Spinal cord (tissue), 10 donors: ENCODE results near the gene CRYBG3. TPM values are rescaled to one million over a fixed set of nuclear protein-coding genes. Genes with fewer than 3 reads are reported as not detected.
A peak's percentile ranks its signal among the peaks of the same experiment; 100 is the strongest.

Experiments used
- DNase-seq, 6 donors: peaks; one replicate each; pipeline versions ENCODE4 v3.0.0 to v3.0.0-alpha.2; 2013 to 2015; ENCODE audit warnings: low spot score in 6 of 6, low read depth in 4 of 6
- H3K27ac ChIP-seq: one replicate; pipeline ENCODE4 v1.5.1; 2013; ENCODE audit warnings: low read depth, low read length, control low read depth
- H3K27me3 ChIP-seq: one replicate; pipeline ENCODE4 v1.6.1; 2013; ENCODE audit warnings: low read length; ENCODE audit not compliant: control insufficient read depth, insufficient read depth
- H3K36me3 ChIP-seq: one replicate; pipeline ENCODE4 v1.6.1; 2013; ENCODE audit warnings: low read length; ENCODE audit not compliant: control insufficient read depth, insufficient read depth
- H3K4me1 ChIP-seq: one replicate; pipeline ENCODE4 v1.6.1; 2013; ENCODE audit warnings: low read length; ENCODE audit not compliant: control insufficient read depth, insufficient read depth
- H3K4me3 ChIP-seq: one replicate; pipeline ENCODE4 v1.5.1; 2013; ENCODE audit warnings: low read depth, low read length, control low read depth
- H3K9me3 ChIP-seq: one replicate; pipeline ENCODE4 v1.6.1; 2013; ENCODE audit warnings: low read length; ENCODE audit not compliant: control insufficient read depth, insufficient read depth
- WGBS: methylation state at CpG from one replicate; pipeline ENCODE4 v1.1.5; 2013; ENCODE audit warnings: missing lambda C conversion rate; ENCODE audit not compliant: insufficient coverage; 5-methylcytosine and 5-hydroxymethylcytosine counted together
- polyA plus RNA-seq, 2 donors: library from polyadenylated mRNA; unstranded; fragments of 120-200 nt; gene quantifications; one replicate each; pipeline ENCODE4 v1.2.1, GENCODE V29; 2013; ENCODE audit not compliant: insufficient read length in 2 of 2
- total RNA-seq, 2 donors: library from RNA; depleted of rRNA in 1 of 2; stranded (reverse); fragments of 120-200 nt in 1 of 2; fragments of >200 nt in 1 of 2; gene quantifications; one replicate each; pipeline versions ENCODE4 v1.2.3 to v1.2.4, GENCODE V29; 2013 to 2014
- donor health status: healthy.

The CRYBG3 gene
- total and polyA plus RNA-seq, 4 donors = 7.7 to 30.6 (median 19.6) TPM

- Histone ChIP-seq H3K27me3 (peaks cover 6% of the 10 kb centered on the region), H3K36me3 (no peaks in the 10 kb centered on the region), H3K27ac (no peak overlapping the region), H3K4me3 (no peak overlapping the region), H3K4me1 (peaks cover 13% of the 10 kb centered on the region), H3K9me3 (no peaks in the 10 kb centered on the region)
- DNase-seq = peak in 2 of 6 donors; percentile 27 to 91
- 27% methylated on average over 2 of the region's 3 CpGs for WGBS
Observed at GRCh38 chr3:97817965-97818364, 3.8 kb upstream of the CRYBG3 start.

- Histone ChIP-seq H3K4me1 (peaks cover 13% of the 10 kb centered on the region), H3K9me3 (no peaks in the 10 kb centered on the region), H3K27ac (no peak overlapping the region), H3K4me3 (peak overlapping the region; percentile 78), H3K36me3 (no peaks in the 10 kb centered on the region), H3K27me3 (peaks cover 6% of the 10 kb centered on the region)
- DNase-seq = no peak
- whole genome bisulfite sequencing = 93% methylated on average over 2 of the region's 5 CpGs
Observed at GRCh38 chr3:97820780-97821179, 1.0 kb upstream of the CRYBG3 start.

GRCh38 chr3:97821287-97821773 is 481 bp upstream of the CRYBG3 start:
- H3K4me1 ChIP-seq = peaks cover 13% of the 10 kb centered on the region
- H3K4me3 ChIP-seq = peak overlapping the region; percentile 78
- H3K36me3 ChIP-seq = no peaks in the 10 kb centered on the region
- DNase-seq = peak in 1 of 6 donors; percentile 36
- peaks cover 6% of the 10 kb centered on the region for H3K27me3 ChIP-seq
- H3K27ac ChIP-seq = peak overlapping the region; percentile 83
- H3K9me3 ChIP-seq = no peaks in the 10 kb centered on the region
- under 1% methylated on average over 23 of the region's 23 CpGs for WGBS

- H3K27ac ChIP-seq = peak overlapping the region; percentile 83
- H3K4me3 ChIP-seq = peak overlapping the region; percentile 78
- peak in 5 of 6 donors; percentile 21 to 73 (median 36) for DNase-seq
- WGBS = 0% methylated on average over 34 of the region's 36 CpGs
- no peaks in the 10 kb centered on the region for H3K36me3 ChIP-seq
- no peaks in the 10 kb centered on the region for H3K9me3 ChIP-seq
- peaks cover 6% of the 10 kb centered on the region for H3K27me3 ChIP-seq
- peaks cover 13% of the 10 kb centered on the region for H3K4me1 ChIP-seq
Observed at GRCh38 chr3:97822359-97822775, 556 bp downstream of the CRYBG3 start.

- peaks cover 13% of the 10 kb centered on the region for H3K4me1 ChIP-seq
- peak in 1 of 6 donors; percentile 20 for DNase-seq
- H3K27me3 ChIP-seq = peaks cover 6% of the 10 kb centered on the region
- 38% methylated on average over 9 of the region's 17 CpGs for WGBS
- no peaks in the 10 kb centered on the region for H3K36me3 ChIP-seq
- H3K4me3 ChIP-seq = peak overlapping the region; percentile 78
- H3K27ac ChIP-seq = no peak overlapping the region
- H3K9me3 ChIP-seq = no peaks in the 10 kb centered on the region
Observed at GRCh38 chr3:97823046-97824004, 1.5 kb downstream of the CRYBG3 start.

GRCh38 chr3:97825101-97825500 is 3.3 kb downstream of the CRYBG3 start:
- DNase-seq = no peak
- H3K9me3 ChIP-seq = no peaks in the 10 kb centered on the region
- H3K4me3 ChIP-seq = no peak overlapping the region
- H3K27me3 ChIP-seq = peaks cover 6% of the 10 kb centered on the region
- no peaks in the 10 kb centered on the region for H3K36me3 ChIP-seq
- H3K27ac ChIP-seq = no peak overlapping the region
- H3K4me1 ChIP-seq = peaks cover 13% of the 10 kb centered on the region
- no CpG with 5 or more reads among the region's 1 CpG for WGBS

- Histone ChIP-seq H3K27me3 (no peaks in the 10 kb centered on the region), H3K9me3 (no peaks in the 10 kb centered on the region), H3K4me3 (no peak overlapping the region), H3K36me3 (no peaks in the 10 kb centered on the region), H3K4me1 (no peaks in the 10 kb centered on the region), H3K27ac (no peak overlapping the region)
- no CpG with 5 or more reads among the region's 2 CpGs for WGBS
- peak in 1 of 6 donors; percentile 17 for DNase-seq
Observed at GRCh38 chr3:97827741-97828471, 6.1 kb downstream of the CRYBG3 start.

- no peak overlapping the region for H3K27ac ChIP-seq
- H3K36me3 ChIP-seq = no peaks in the 10 kb centered on the region
- WGBS = no CpG with 5 or more reads among the region's 2 CpGs
- no peaks in the 10 kb centered on the region for H3K9me3 ChIP-seq
- no peaks in the 10 kb centered on the region for H3K4me1 ChIP-seq
- no peak overlapping the region for H3K4me3 ChIP-seq
- no peaks in the 10 kb centered on the region for H3K27me3 ChIP-seq
- no peak for DNase-seq
Observed at GRCh38 chr3:97829198-97829597, 7.4 kb downstream of the CRYBG3 start.

GRCh38 chr3:97830638-97831037 is 8.8 kb downstream of the CRYBG3 start:
- H3K4me1 ChIP-seq = no peaks in the 10 kb centered on the region
- no peaks in the 10 kb centered on the region for H3K9me3 ChIP-seq
- no CpG with 5 or more reads among the region's 2 CpGs for WGBS
- no peaks in the 10 kb centered on the region for H3K27me3 ChIP-seq
- peak in 1 of 6 donors; percentile 4 for DNase-seq
- H3K36me3 ChIP-seq = no peaks in the 10 kb centered on the region
- no peak overlapping the region for H3K27ac ChIP-seq
- no peak overlapping the region for H3K4me3 ChIP-seq
